GM23338 (cell line): ENCODE measurements around the gene NRK. TPM values are rescaled to one million over a fixed set of nuclear protein-coding genes. Genes with fewer than 3 reads are reported as not detected.

ENCODE experiments used
- ATAC-seq: fragments of 200-7000 bp; cut with Tn5 transposase; 3 replicates; pipeline ENCODE4 v1.9.1; 2020
- DNase-seq: peaks from one replicate; pipeline ENCODE4 v3.0.0-alpha.2; 2015; ENCODE audit warnings: low spot score
- H2AFZ ChIP-seq: fragments of 200-600 bp; sonication (generic); 2 replicates; pipeline ENCODE4 v1.8.0; 2016; ENCODE audit warnings: antibody characterized with exemption, mild to moderate bottlenecking, moderate library complexity
- H3F3A ChIP-seq: fragments of 200-600 bp; sonication (generic); replicated peaks from 2 replicates; pipeline ENCODE4 v1.8.0; 2017; ENCODE audit warnings: antibody characterized with exemption, mixed run types, low read depth
- H3K27ac ChIP-seq: fragments of 200-600 bp; sonication (generic); 2 replicates; pipeline ENCODE4 v1.6.1; 2016; ENCODE audit warnings: low read depth
- H3K27me3 ChIP-seq: fragments of 200-600 bp; sonication (generic); 2 replicates; pipeline ENCODE4 v1.8.0; 2016; ENCODE audit warnings: mild to moderate bottlenecking, mixed run types, moderate library complexity; ENCODE audit not compliant: insufficient read depth
- H3K36me3 ChIP-seq: fragments of 200-600 bp; sonication (generic); 2 replicates; pipeline ENCODE4 v1.8.0; 2016; ENCODE audit warnings: mild to moderate bottlenecking; ENCODE audit not compliant: insufficient read depth
- H3K4me1 ChIP-seq: fragments of 200-600 bp; sonication (generic); 2 replicates; pipeline ENCODE4 v1.8.0; 2016; ENCODE audit warnings: mild to moderate bottlenecking, moderate library complexity; ENCODE audit not compliant: insufficient read depth
- H3K4me2 ChIP-seq: fragments of 200-600 bp; sonication (generic); 2 replicates; pipeline ENCODE4 v1.7.1; 2017; ENCODE audit warnings: mixed run types
- H3K4me3 ChIP-seq: fragments of 200-600 bp; sonication (generic); 2 replicates; pipeline ENCODE4 v1.6.1; 2016; ENCODE audit warnings: mixed run types
- H3K79me2 ChIP-seq: fragments of 200-600 bp; sonication (generic); replicated peaks from 2 replicates; pipeline ENCODE4 v1.8.0; 2017; ENCODE audit warnings: mild to moderate bottlenecking; ENCODE audit not compliant: insufficient read depth
- H3K9me2 ChIP-seq: fragments of 200-600 bp; sonication (generic); 2 replicates; pipeline ENCODE4 v1.8.0; 2017; ENCODE audit not compliant: insufficient read depth
- H4K20me1 ChIP-seq: fragments of 200-600 bp; sonication (generic); replicated peaks from 2 replicates; pipeline ENCODE4 v1.8.0; 2017; ENCODE audit warnings: mild to moderate bottlenecking; ENCODE audit not compliant: insufficient read depth
- H3K27ac Mint-ChIP-seq: 2 replicates; pipeline ENCODE4 v1.8.0; 2020; ENCODE audit warnings: inconsistent platforms, mild to moderate bottlenecking, moderate library complexity, mixed read lengths
- H3K27me3 Mint-ChIP-seq: 3 replicates; pipeline ENCODE4 v1.8.0; 2022; ENCODE audit warnings: low read depth, mild to moderate bottlenecking, moderate library complexity, mixed read lengths, inconsistent platforms; ENCODE audit not compliant: insufficient read depth, poor library complexity
- H3K36me3 Mint-ChIP-seq: 3 replicates; pipeline ENCODE4 v1.8.0; 2021; ENCODE audit warnings: low read depth, mild to moderate bottlenecking, inconsistent platforms, moderate library complexity, mixed read lengths
- H3K4me1 Mint-ChIP-seq: 3 replicates; pipeline ENCODE4 v1.8.0; 2020; ENCODE audit warnings: mild to moderate bottlenecking, inconsistent platforms, mixed read lengths
- H3K4me3 Mint-ChIP-seq: 3 replicates; pipeline ENCODE4 v1.8.0; 2021; ENCODE audit warnings: moderate library complexity, mild to moderate bottlenecking, inconsistent platforms, mixed read lengths
- H3K9me3 Mint-ChIP-seq: 3 replicates; pipeline ENCODE4 v1.8.0; 2020; ENCODE audit warnings: moderate library complexity, mild to moderate bottlenecking, inconsistent platforms, mixed read lengths
- NANOG ChIP-seq: IDR thresholded peaks from 2 replicates; pipeline ENCODE4 v1.6.1; 2016; ENCODE audit warnings: antibody characterized with exemption, borderline replicate concordance
- POLR2AphosphoS5 ChIP-seq: IDR thresholded peaks from 2 replicates; pipeline ENCODE4 v1.6.1; 2016; ENCODE audit warnings: antibody characterized with exemption, low read depth
- REST ChIP-seq: IDR thresholded peaks from one replicate; pipeline ENCODE4 v1.6.1; 2018; ENCODE audit warnings: antibody characterized with exemption; ENCODE audit not compliant: unreplicated experiment
- STAT1 ChIP-seq: IDR thresholded peaks from one replicate; pipeline ENCODE4 v1.6.1; 2016; ENCODE audit warnings: antibody characterized with exemption; ENCODE audit not compliant: unreplicated experiment
- ZNF114 ChIP-seq: fragments of 250-450 bp; sonication (Bioruptor Pico); IDR thresholded peaks from 2 replicates; pipeline ENCODE4 v1.5.0; 2020; ENCODE audit warnings: mild to moderate bottlenecking, moderate library complexity
- ZNF331 ChIP-seq: fragments of 250-450 bp; sonication (Bioruptor Pico); IDR thresholded peaks from 2 replicates; pipeline ENCODE4 v1.5.0; 2020; ENCODE audit warnings: low read depth, mild to moderate bottlenecking, moderate library complexity
- ZNF462 ChIP-seq: fragments of 250-450 bp; sonication (Bioruptor Pico); IDR thresholded peaks from 2 replicates; pipeline ENCODE4 v1.5.0; 2020; ENCODE audit warnings: mild to moderate bottlenecking, moderate library complexity
- polyA plus RNA-seq: library from polyadenylated mRNA; unstranded; fragments of >200 nt; fragmentation: Nextera tagmentation; extraction: Ambion mirVana; gene quantifications from 2 replicates; pipeline ENCODE4 v1.2.1, GENCODE V29; 2016
- total RNA-seq: library from RNA; depleted of rRNA; stranded (reverse); fragments of >200 nt; shearing (Covaris generic); gene quantifications from 2 replicates; pipeline ENCODE4 v1.2.3, GENCODE V29; 2014
- TF ChIP-seq, protein P1 (sequence below): IDR thresholded peaks from 2 replicates; pipeline ENCODE4 v1.6.1; 2016; ENCODE audit warnings: antibody characterized with exemption

The NRK gene
- total and polyA plus RNA-seq, 2 experiments from 2014 or later, result 6.4 to 16.2 TPM

GRCh38 chrX:105870445-105870844 is 48.1 kb downstream of the NRK start:
- H3K4me1 ChIP-seq, result no peaks in the 10 kb centered on the region
- H3F3A ChIP-seq, result no peaks in the 10 kb centered on the region
- no peaks in the 10 kb centered on the region for H4K20me1 ChIP-seq
- no peaks in the 10 kb centered on the region for H3K36me3 Mint-ChIP-seq
- H3K27ac ChIP-seq, result no peak overlapping the region
- no peak overlapping the region for H3K4me3 Mint-ChIP-seq
- H2AFZ ChIP-seq, result no peak overlapping the region
- DNase-seq (no peak), ATAC-seq (no peak)
- no peaks in the 10 kb centered on the region for H3K27me3 ChIP-seq
- H3K27me3 Mint-ChIP-seq, result no peaks in the 10 kb centered on the region
- TF ChIP-seq ZNF114 (CRISPR knock-in tag), result no peak
- no peak for TF ChIP-seq POLR2AphosphoS5
- TF ChIP-seq, protein P1, sequence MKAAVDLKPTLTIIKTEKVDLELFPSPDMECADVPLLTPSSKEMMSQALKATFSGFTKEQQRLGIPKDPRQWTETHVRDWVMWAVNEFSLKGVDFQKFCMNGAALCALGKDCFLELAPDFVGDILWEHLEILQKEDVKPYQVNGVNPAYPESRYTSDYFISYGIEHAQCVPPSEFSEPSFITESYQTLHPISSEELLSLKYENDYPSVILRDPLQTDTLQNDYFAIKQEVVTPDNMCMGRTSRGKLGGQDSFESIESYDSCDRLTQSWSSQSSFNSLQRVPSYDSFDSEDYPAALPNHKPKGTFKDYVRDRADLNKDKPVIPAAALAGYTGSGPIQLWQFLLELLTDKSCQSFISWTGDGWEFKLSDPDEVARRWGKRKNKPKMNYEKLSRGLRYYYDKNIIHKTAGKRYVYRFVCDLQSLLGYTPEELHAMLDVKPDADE, result no peak
- TF ChIP-seq STAT1, result no peak
- TF ChIP-seq ZNF331 (CRISPR knock-in tag), result no peak
- TF ChIP-seq NANOG, result no peak
- no peak for TF ChIP-seq REST
- no peak for TF ChIP-seq ZNF462 (CRISPR knock-in tag)
- H3K4me1 Mint-ChIP-seq, result no peaks in the 10 kb centered on the region
- no peak overlapping the region for H3K4me2 ChIP-seq
- no peaks in the 10 kb centered on the region for H3K79me2 ChIP-seq
- no peak overlapping the region for H3K27ac Mint-ChIP-seq
- no peak overlapping the region for H3K4me3 ChIP-seq
- no peaks in the 10 kb centered on the region for H3K36me3 ChIP-seq
- H3K9me3 Mint-ChIP-seq, result no peaks in the 10 kb centered on the region; the same call in 2 of the 3 replicates
- H3K9me2 ChIP-seq, result no peaks in the 10 kb centered on the region
